Fibroblast of villous mesenchyme (primary cell): ENCODE measurements around the gene SUSD2. TPM values are rescaled to one million over a fixed set of nuclear protein-coding genes. Genes with fewer than 3 reads are reported as not detected.

Experiments
- DNase-seq: peaks from one replicate; pipeline ENCODE4 v3.0.0-alpha.2; 2010; ENCODE audit warnings: low read depth
- H3K4me3 ChIP-seq: 2 replicates; pipeline ENCODE4 v1.5.1; 2011; ENCODE audit warnings: low read depth, mild to moderate bottlenecking, low read length
- total RNA-seq: library from RNA; depleted of rRNA; stranded (reverse); fragments of >200 nt; gene quantifications from 2 replicates; pipeline ENCODE4 v1.2.3, GENCODE V29; 2012
- TF ChIP-seq, protein P1 (sequence below): IDR thresholded peaks from 2 replicates; pipeline ENCODE4 v1.5.1; 2012; ENCODE audit warnings: low read depth, mild to moderate bottlenecking, low read length; ENCODE audit not compliant: insufficient read depth

Gene SUSD2
- total RNA-seq, 1 donor: 1.3 TPM

- no peak for DNase-seq
- H3K4me3 ChIP-seq: no peak overlapping the region
- TF ChIP-seq, protein P1, sequence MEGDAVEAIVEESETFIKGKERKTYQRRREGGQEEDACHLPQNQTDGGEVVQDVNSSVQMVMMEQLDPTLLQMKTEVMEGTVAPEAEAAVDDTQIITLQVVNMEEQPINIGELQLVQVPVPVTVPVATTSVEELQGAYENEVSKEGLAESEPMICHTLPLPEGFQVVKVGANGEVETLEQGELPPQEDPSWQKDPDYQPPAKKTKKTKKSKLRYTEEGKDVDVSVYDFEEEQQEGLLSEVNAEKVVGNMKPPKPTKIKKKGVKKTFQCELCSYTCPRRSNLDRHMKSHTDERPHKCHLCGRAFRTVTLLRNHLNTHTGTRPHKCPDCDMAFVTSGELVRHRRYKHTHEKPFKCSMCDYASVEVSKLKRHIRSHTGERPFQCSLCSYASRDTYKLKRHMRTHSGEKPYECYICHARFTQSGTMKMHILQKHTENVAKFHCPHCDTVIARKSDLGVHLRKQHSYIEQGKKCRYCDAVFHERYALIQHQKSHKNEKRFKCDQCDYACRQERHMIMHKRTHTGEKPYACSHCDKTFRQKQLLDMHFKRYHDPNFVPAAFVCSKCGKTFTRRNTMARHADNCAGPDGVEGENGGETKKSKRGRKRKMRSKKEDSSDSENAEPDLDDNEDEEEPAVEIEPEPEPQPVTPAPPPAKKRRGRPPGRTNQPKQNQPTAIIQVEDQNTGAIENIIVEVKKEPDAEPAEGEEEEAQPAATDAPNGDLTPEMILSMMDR: no peak
Measured at GRCh38 chr22:24162436-24162835, 18.9 kb upstream of the SUSD2 start.

GRCh38 chr22:24164243-24164642, 17.0 kb upstream of the SUSD2 start:
- TF ChIP-seq, protein P1: no peak
- DNase-seq: no peak
- H3K4me3 ChIP-seq: no peak overlapping the region

DNA sequence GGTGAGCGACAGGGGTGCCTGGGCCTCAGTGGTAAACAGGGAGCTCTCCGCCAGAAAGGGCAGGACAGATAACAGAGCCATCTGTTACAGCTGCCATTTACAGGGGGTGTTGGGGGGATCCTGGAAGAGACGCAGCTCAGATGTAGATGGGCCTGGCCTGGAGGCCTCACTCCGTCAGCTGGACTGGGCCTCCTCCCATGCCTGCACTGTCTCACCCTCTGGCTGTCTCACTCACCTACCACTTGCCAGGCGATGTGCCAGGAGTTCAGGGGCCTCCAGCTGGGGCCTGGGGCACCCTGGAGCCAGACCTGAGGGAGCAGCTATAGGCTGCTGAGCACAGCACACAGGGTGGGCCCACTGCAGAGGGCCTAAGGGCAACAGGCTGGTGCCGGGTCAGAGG, 16.3 kb upstream of the SUSD2 start:
- TF ChIP-seq, protein P1: no peak

GRCh38 chr22:24165673-24166072, 15.6 kb upstream of the SUSD2 start:
- DNase-seq: no peak
- TF ChIP-seq, protein P1: no peak
- H3K4me3 ChIP-seq: no peak overlapping the region

More for the DNA sequence above, 16.3 kb upstream of the SUSD2 start:
- H3K4me3 ChIP-seq: no peak overlapping the region
- DNase-seq: no peak

DNA sequence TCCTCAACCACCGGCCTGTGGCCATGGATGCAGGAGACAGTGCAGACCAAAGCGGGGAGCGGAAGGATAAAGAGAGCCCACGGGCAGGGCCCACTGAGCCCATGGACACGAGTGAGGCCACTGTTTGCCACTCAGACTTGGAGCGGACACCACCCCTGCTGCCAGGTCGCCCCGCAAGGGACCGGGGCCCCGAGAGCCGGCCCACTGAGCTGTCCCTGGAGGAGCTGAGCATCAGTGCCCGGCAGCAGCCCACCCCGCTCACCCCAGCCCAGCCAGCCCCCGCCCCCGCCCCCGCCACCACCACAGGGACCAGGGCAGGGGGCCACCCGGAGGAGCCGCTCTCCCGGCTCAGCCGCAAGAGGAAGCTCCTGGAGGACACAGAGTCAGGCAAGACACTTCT, 14.5 kb upstream of the SUSD2 start:
- no peak overlapping the region for H3K4me3 ChIP-seq
- TF ChIP-seq, protein P1: no peak
- DNase-seq: no peak

- TF ChIP-seq, protein P1: no peak
- DNase-seq: no peak
- H3K4me3 ChIP-seq: no peak overlapping the region
Measured at GRCh38 chr22:24169439-24170058, 11.7 kb upstream of the SUSD2 start.

DNA sequence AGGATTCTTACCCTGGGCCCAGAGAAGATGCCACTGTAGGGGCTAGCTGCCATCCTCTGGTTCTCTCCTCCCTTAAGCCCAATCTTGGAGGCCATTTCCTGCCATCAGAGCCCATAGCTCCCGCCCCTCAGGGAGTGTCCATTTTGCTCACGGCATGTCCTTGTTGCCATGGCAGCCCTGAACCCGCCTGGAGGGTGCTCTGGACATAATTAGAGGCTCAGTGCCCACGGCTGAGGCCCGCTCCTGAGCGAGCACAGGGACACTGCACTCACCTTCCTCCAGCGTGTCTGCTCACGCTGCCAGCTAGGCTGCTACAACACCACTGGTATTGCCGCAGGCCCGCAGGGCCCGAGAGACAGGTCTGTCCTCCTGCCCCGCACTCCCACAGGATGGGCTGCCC, 11.1 kb upstream of the SUSD2 start:
- DNase-seq: no peak
- TF ChIP-seq, protein P1: no peak
- no peak overlapping the region for H3K4me3 ChIP-seq
